CD4-positive, alpha-beta T cell (primary cell): Measurements from ENCODE around the gene PML. TPM values are rescaled to one million over a fixed set of nuclear protein-coding genes. Genes with fewer than 3 reads are reported as not detected.

Experiments used
- ATAC-seq: fragments of 200-7000 bp; cut with Tn5 transposase; one replicate; pipeline ENCODE4 v1.10.0; 2022; ENCODE audit warnings: mild to moderate bottlenecking; ENCODE audit not compliant: poor library complexity
- CTCF ChIA-PET: fragments of 350-600 bp; sonication (Branson Sonifier 250); formaldehyde crosslinking; loops from one replicate; lab custom pipeline; 2021; ENCODE audit warnings: antibody characterized with exemption, inconsistent platforms; lab: Charles Lee
- POLR2A ChIA-PET: fragments of 350-600 bp; sonication (Branson Sonifier 250); formaldehyde crosslinking; loops from one replicate; lab custom pipeline; 2021; ENCODE audit warnings: antibody characterized with exemption, inconsistent platforms; lab: Charles Lee
- DNase-seq, 14 experiments: peaks; one replicate each; pipeline ENCODE4 v3.0.0-alpha.2; 2013 to 2020; ENCODE audit warnings: mixed read lengths in 2 of 14
- H3K27ac ChIP-seq, 2 donors: one replicate each; pipeline versions ENCODE4 v1.5.1 to v1.7.0; 2013; ENCODE audit warnings: low read length in 2 of 2, low read depth in 1 of 2, mild to moderate bottlenecking in 1 of 2
- H3K27me3 ChIP-seq, 2 experiments: 1 replicate in 1 of 2; 2 replicates in 1 of 2; pipeline versions ENCODE4 v1.6.1 to v1.7.0; 2013; ENCODE audit warnings: low read length in 2 of 2, control low read depth in 1 of 2, mild to moderate bottlenecking in 1 of 2, moderate library complexity in 1 of 2; ENCODE audit not compliant: insufficient read depth in 2 of 2, control insufficient read depth in 1 of 2
- H3K36me3 ChIP-seq: one replicate; pipeline ENCODE4 v1.6.1; 2013; ENCODE audit warnings: low read length, control low read depth; ENCODE audit not compliant: insufficient read depth
- H3K4me1 ChIP-seq: one replicate; pipeline ENCODE4 v1.6.1; 2013; ENCODE audit warnings: low read length, control low read depth; ENCODE audit not compliant: insufficient read depth
- H3K4me3 ChIP-seq: one replicate; pipeline ENCODE4 v1.5.1; 2013; ENCODE audit warnings: mild to moderate bottlenecking, low read length, moderate library complexity
- H3K9me3 ChIP-seq, 2 experiments: 1 replicate in 1 of 2; 2 replicates in 1 of 2; pipeline versions ENCODE4 v1.6.1 to v1.7.0; 2013; ENCODE audit warnings: low read length in 2 of 2, mild to moderate bottlenecking in 2 of 2, control low read depth in 1 of 2, moderate library complexity in 1 of 2; ENCODE audit not compliant: control insufficient read depth in 1 of 2, insufficient read depth in 1 of 2
- H3K27ac Mint-ChIP-seq: one replicate; pipeline ENCODE4 v1.8.0; 2020; ENCODE audit warnings: mixed read lengths
- H3K27me3 Mint-ChIP-seq: one replicate; pipeline ENCODE4 v1.8.0; 2021; ENCODE audit warnings: mixed read lengths
- H3K36me3 Mint-ChIP-seq: one replicate; pipeline ENCODE4 v1.8.0; 2021; ENCODE audit warnings: low read depth, mixed read lengths
- H3K4me1 Mint-ChIP-seq: one replicate; pipeline ENCODE4 v1.8.0; 2021; ENCODE audit warnings: low read depth, mixed read lengths
- H3K4me3 Mint-ChIP-seq: one replicate; pipeline ENCODE4 v1.8.0; 2020; ENCODE audit warnings: mild to moderate bottlenecking, mixed read lengths
- H3K9me3 Mint-ChIP-seq: one replicate; pipeline ENCODE4 v1.8.0; 2020; ENCODE audit warnings: mixed read lengths
- intact Hi-C, 2 experiments: fragments of 100-400 bp; cut with DNase I in 1 of 2; cut with micrococcal nuclease in 1 of 2; formaldehyde crosslinking; loops; one replicate each; pipeline versions ENCODE4 v1.15.1 to v1.9.0; 2023 to 2025; cut with DNase I, micrococcal nuclease
- total RNA-seq, 174 experiments: library from RNA in 2 of 174; stranded (reverse) in 2 of 174; gene quantifications; one replicate each; pipeline ENCODE4 v1.2.3 and lab custom pipeline; 2021 to 2026
- TF ChIP-seq, protein P1 (sequence below): fragments of 200-600 bp; IDR thresholded peaks from one replicate; pipeline ENCODE4 v1.8.0; 2022; ENCODE audit warnings: antibody characterized with exemption, mild to moderate bottlenecking

Gene PML
- total RNA-seq, 2 experiments from 2014 or later: 39.2 to 42.9 TPM

DNA sequence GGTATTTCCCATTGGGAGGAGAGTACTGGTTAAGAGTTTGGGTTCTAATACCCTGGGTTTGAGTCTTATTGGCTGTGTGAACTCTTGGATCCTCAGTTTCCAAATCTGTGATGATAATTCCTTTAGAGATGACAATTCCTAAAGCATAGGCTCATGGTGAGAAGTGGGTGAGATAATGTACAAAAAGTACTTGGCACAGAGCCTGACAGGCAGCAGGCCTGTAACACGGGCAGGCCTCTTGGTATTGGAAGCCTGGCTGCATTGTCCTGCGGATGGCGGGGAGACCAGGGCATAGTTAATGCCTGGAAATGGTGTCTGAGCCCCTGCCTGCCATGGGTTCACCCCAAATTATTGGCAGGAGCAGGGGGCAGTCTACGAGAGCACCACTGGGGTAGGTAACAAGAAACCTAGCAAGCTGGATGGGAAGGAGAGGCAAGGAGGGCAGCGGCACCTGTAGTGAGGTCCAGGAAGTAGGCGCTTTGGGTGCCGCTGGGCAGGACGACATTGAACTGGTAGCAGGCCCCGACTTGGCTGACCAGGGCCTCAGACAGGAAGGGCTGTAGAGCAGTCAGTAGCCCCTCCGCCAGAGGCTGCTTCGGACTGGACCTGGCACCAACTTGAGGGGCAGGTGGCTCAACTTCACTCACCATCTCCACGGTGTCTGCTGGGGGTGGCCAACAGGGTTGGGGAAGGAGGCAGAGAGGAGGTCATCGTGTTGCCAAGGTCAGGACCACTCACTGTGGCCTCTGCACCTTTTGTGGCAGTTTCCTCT lies 10.1 kb upstream of the PML start:
- Mint-ChIP-seq H3K27ac (no peak overlapping the region), H3K9me3 (no peaks in the 10 kb centered on the region), H3K4me3 (no peak overlapping the region), H3K4me1 (peaks cover 26% of the 10 kb centered on the region), H3K36me3 (peaks cover 31% of the 10 kb centered on the region), H3K27me3 (no peaks in the 10 kb centered on the region)
- no peak for ATAC-seq
- Histone ChIP-seq H3K4me3 (no peak overlapping the region), H3K27ac (no peak overlapping the region), H3K27me3 (no peaks in the 10 kb centered on the region), H3K4me1 (peaks cover 37% of the 10 kb centered on the region), H3K36me3 (peaks cover 6% of the 10 kb centered on the region), H3K9me3 (no peaks in the 10 kb centered on the region)
- intact Hi-C loops: no loop called here
- TF ChIP-seq, protein P1, sequence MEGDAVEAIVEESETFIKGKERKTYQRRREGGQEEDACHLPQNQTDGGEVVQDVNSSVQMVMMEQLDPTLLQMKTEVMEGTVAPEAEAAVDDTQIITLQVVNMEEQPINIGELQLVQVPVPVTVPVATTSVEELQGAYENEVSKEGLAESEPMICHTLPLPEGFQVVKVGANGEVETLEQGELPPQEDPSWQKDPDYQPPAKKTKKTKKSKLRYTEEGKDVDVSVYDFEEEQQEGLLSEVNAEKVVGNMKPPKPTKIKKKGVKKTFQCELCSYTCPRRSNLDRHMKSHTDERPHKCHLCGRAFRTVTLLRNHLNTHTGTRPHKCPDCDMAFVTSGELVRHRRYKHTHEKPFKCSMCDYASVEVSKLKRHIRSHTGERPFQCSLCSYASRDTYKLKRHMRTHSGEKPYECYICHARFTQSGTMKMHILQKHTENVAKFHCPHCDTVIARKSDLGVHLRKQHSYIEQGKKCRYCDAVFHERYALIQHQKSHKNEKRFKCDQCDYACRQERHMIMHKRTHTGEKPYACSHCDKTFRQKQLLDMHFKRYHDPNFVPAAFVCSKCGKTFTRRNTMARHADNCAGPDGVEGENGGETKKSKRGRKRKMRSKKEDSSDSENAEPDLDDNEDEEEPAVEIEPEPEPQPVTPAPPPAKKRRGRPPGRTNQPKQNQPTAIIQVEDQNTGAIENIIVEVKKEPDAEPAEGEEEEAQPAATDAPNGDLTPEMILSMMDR: no peak
- ChIA-PET POLR2A (no interaction called here), CTCF (no interaction called here)
- no peak for DNase-seq

DNA sequence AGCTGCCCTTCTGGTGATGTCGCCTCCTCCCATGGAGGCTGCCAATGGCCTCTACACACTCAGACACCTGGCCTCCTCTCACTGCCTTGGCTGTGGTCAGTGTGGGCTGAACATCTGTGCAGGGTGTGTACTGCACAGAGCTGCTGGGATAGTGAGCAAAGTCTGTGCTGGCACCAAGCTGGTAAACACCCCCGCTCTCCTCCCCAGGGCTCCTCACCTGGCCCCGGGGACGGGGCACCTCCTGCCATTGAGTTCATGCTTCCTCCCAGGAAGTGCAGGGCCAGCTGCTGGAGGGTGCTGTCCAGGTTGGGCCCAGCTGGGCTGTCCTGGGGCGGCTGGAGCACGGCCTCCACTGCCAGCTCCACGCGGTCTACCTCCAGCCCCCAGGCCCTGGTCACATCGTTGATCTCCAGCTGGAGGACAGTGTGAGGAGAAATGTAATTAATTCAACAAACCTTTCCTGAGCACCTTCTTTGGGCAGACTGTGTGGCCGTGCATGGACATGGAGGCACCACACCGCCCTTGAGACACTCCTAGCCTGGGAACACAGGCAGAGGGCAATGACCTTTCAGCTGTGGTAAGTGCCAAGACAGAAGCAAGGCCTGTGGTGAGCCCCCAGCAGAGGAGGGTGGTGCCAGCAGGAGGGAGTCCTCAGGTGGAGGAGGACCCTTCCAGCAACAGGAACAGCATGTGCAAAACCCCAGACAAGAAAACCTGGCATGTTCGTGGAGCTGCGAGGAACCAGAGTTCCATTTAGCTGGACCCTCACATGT lies 9.2 kb upstream of the PML start:
- intact Hi-C loops: no loop called here
- Mint-ChIP-seq H3K9me3 (no peaks in the 10 kb centered on the region), H3K27me3 (no peaks in the 10 kb centered on the region), H3K4me3 (no peak overlapping the region), H3K27ac (no peak overlapping the region), H3K4me1 (peaks cover 24% of the 10 kb centered on the region), H3K36me3 (peaks cover 31% of the 10 kb centered on the region)
- Histone ChIP-seq H3K4me3 (no peak overlapping the region), H3K27ac (no peak overlapping the region), H3K4me1 (peaks cover 37% of the 10 kb centered on the region), H3K9me3 (no peaks in the 10 kb centered on the region), H3K36me3 (peaks cover 6% of the 10 kb centered on the region), H3K27me3 (no peaks in the 10 kb centered on the region)
- ATAC-seq (no peak), DNase-seq (no peak)
- ChIA-PET CTCF (no interaction called here), POLR2A (interaction anchor here (0.6 kb wide), 1 partner anchor 9 kb away, joined by 3 read pairs; the partner anchor contains the start of gene PML)
- TF ChIP-seq, protein P1: no peak

DNA sequence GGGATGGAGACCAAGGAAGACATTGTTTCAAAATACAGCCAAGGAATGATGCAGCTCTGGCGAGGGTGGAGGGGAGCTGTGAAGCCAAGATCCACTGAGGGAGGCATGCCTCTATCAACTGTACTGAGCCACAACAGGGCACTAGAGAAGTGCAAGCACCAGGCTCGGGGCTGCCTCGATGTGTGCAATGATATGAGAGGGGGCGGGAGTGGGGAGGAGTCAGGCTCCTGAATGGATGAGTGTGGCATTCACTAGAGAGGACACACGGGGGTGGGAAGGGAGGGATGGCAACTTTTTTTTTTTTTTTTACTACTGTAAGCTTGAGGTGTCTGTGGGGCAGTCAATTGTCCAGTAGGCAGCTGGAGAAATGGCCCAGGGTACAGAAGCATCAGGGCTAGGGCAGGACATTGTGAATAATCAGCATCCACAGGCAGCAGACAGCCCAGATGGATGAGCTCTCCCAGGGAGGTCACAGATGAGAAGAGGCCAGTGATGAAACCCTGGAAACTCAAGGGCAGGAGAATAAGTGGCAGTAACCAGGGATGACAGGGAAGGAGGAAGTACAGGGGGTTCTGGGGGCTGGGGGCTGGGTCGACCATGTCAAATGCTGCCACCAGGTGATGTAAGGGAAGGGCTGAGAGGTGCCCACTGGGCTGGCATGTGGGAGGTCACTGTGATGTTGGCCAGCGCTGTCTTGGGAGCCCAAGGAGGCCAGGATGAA lies 8.3 kb upstream of the PML start:
- Mint-ChIP-seq H3K4me3 (no peak overlapping the region), H3K27ac (no peak overlapping the region), H3K27me3 (no peaks in the 10 kb centered on the region), H3K9me3 (no peaks in the 10 kb centered on the region), H3K36me3 (peaks cover 31% of the 10 kb centered on the region), H3K4me1 (peaks cover 21% of the 10 kb centered on the region)
- Histone ChIP-seq H3K36me3 (peaks cover 6% of the 10 kb centered on the region), H3K9me3 (no peaks in the 10 kb centered on the region), H3K4me3 (no peak overlapping the region), H3K4me1 (peaks cover 35% of the 10 kb centered on the region), H3K27me3 (no peaks in the 10 kb centered on the region), H3K27ac (no peak overlapping the region)
- CTCF ChIA-PET: no interaction called here
- intact Hi-C loops: no loop called here
- TF ChIP-seq, protein P1: no peak
- POLR2A ChIA-PET: no interaction called here
- ATAC-seq (no peak), DNase-seq (no peak)
